Neutrophil (primary cell): ENCODE results near the gene MED31.

Source experiments
- H3K27ac ChIP-seq: fragments of 200-600 bp; sonication (generic); 2 replicates; pipeline ENCODE4 v1.5.1; 2016; ENCODE audit warnings: mild to moderate bottlenecking, moderate library complexity
- H3K27me3 ChIP-seq: fragments of 200-600 bp; sonication (generic); 2 replicates; pipeline ENCODE4 v1.6.0; 2016; ENCODE audit warnings: mild to moderate bottlenecking
- H3K36me3 ChIP-seq: fragments of 200-600 bp; sonication (generic); 2 replicates; pipeline ENCODE4 v1.5.1; 2017
- H3K4me1 ChIP-seq, 2 experiments: fragments of 200-600 bp in 1 of 2; sonication (generic) in 1 of 2; 1 replicate in 1 of 2; 2 replicates in 1 of 2; pipeline versions ENCODE4 v1.5.1 to v1.6.1; 2013 to 2016; ENCODE audit warnings: low read depth in 1 of 2, low read length in 1 of 2, mild to moderate bottlenecking in 1 of 2, moderate library complexity in 1 of 2; ENCODE audit not compliant: control insufficient read depth in 1 of 2, insufficient read depth in 1 of 2
- H3K4me3 ChIP-seq, 2 experiments: fragments of 200-600 bp in 1 of 2; sonication (generic) in 1 of 2; 1 replicate in 1 of 2; 2 replicates in 1 of 2; pipeline ENCODE4 v1.5.1; 2013 to 2016; ENCODE audit warnings: low read depth in 1 of 2, low read length in 1 of 2, mild to moderate bottlenecking in 1 of 2, moderate library complexity in 1 of 2
- H3K9me3 ChIP-seq: fragments of 200-600 bp; sonication (generic); 2 replicates; pipeline ENCODE4 v1.5.1; 2016
- CTCF ChIP-seq: fragments of 200-600 bp; sonication (generic); IDR thresholded peaks from 2 replicates; pipeline ENCODE4 v1.5.1; 2016; ENCODE audit warnings: antibody characterized with exemption

Gene MED31

GRCh38 chr17:6637458-6637840, 14.0 kb downstream of the MED31 start:
- peaks cover 22 to 24% of the 10 kb centered on the region in 2 experiments for H3K4me1 ChIP-seq
- no peak overlapping the region for H3K4me3 ChIP-seq
- H3K27me3 ChIP-seq = no peaks in the 10 kb centered on the region
- H3K36me3 ChIP-seq = peaks cover 23% of the 10 kb centered on the region
- no peaks in the 10 kb centered on the region for H3K9me3 ChIP-seq
- no peak overlapping the region for H3K27ac ChIP-seq
- TF ChIP-seq CTCF = no peak

GRCh38 chr17:6636616-6637457, 14.6 kb downstream of the MED31 start:
- peaks cover 21 to 22% of the 10 kb centered on the region in 2 experiments for H3K4me1 ChIP-seq
- no peak overlapping the region for H3K27ac ChIP-seq
- H3K36me3 ChIP-seq = peaks cover 25% of the 10 kb centered on the region
- H3K27me3 ChIP-seq = no peaks in the 10 kb centered on the region
- H3K4me3 ChIP-seq = no peak overlapping the region
- TF ChIP-seq CTCF = no peak
- no peaks in the 10 kb centered on the region for H3K9me3 ChIP-seq

GRCh38 chr17:6636105-6636504, 15.3 kb downstream of the MED31 start:
- H3K4me3 ChIP-seq = no peak overlapping the region
- peaks cover 32% of the 10 kb centered on the region for H3K36me3 ChIP-seq
- H3K27me3 ChIP-seq = no peaks in the 10 kb centered on the region
- H3K4me1 ChIP-seq = peaks cover 14 to 15% of the 10 kb centered on the region in 2 experiments
- H3K9me3 ChIP-seq = no peaks in the 10 kb centered on the region
- TF ChIP-seq CTCF = no peak
- no peak overlapping the region for H3K27ac ChIP-seq

GRCh38 chr17:6633263-6633662, 18.1 kb downstream of the MED31 start:
- no peaks in the 10 kb centered on the region for H3K4me1 ChIP-seq
- no peak overlapping the region for H3K27ac ChIP-seq
- H3K9me3 ChIP-seq = no peaks in the 10 kb centered on the region
- TF ChIP-seq CTCF = no peak
- peaks cover 37% of the 10 kb centered on the region for H3K36me3 ChIP-seq
- no peak overlapping the region for H3K4me3 ChIP-seq
- H3K27me3 ChIP-seq = no peaks in the 10 kb centered on the region

GRCh38 chr17:6632530-6632929, 18.9 kb downstream of the MED31 start:
- Histone ChIP-seq H3K36me3 (peaks cover 45% of the 10 kb centered on the region), H3K27me3 (no peaks in the 10 kb centered on the region), H3K9me3 (no peaks in the 10 kb centered on the region), H3K27ac (no peak overlapping the region), H3K4me3 (no peak overlapping the region), H3K4me1 (no peaks in the 10 kb centered on the region)
- no peak for TF ChIP-seq CTCF
